HEK293T (cell line): ENCODE results near the gene REXO5.

ENCODE experiments used
- BHLHE40 ChIP-seq: fragments of 450-650 bp; IDR thresholded peaks from 2 replicates; pipeline ENCODE4 v1.6.1; 2016; ENCODE audit warnings: mild to moderate bottlenecking, moderate library complexity, borderline replicate concordance
- CTBP1 ChIP-seq: fragments of 450-650 bp; IDR thresholded peaks from 2 replicates; pipeline ENCODE4 v1.6.1; 2016; ENCODE audit warnings: borderline replicate concordance
- SP1 ChIP-seq: fragments of 450-650 bp; IDR thresholded peaks from 2 replicates; pipeline ENCODE4 v1.6.1; 2017
- TARDBP ChIP-seq: fragments of 450-650 bp; IDR thresholded peaks from 2 replicates; pipeline ENCODE4 v1.6.1; 2016

GRCh38 chr16:20847550-20847949 is 41.2 kb downstream of the REXO5 start:
- TF ChIP-seq BHLHE40 (no peak), TARDBP (no peak), SP1 (no peak), CTBP1 (no peak)
